ENCODE results near the gene ST3GAL6. TPM values are rescaled to one million over a fixed set of nuclear protein-coding genes. Genes with fewer than 3 reads are reported as not detected.
A peak's percentile ranks its signal among the peaks of the same experiment; 100 is the strongest.

ST3GAL6 gene
- total and polyA plus RNA-seq, 8 donors, result 5.8 to 129 (median 13.6) TPM; not detected in 1

DNA sequence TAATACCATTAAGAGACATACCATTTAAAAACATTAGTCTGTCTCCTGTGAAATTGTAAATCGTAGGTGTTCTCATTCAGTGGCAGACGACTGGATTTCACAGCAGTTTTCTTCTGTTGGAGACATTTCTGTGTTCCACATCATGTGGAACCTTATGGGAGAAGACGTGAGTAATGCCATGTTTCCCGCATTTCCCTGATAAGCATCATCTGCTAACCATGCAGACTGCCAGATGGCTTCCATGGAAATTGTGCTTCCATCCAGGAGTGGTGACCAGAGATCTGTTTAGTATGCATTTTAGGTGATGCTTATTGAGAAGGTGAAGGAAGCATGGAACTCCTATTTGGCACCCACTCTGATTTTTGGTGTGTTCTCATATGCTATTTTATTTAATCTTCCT lies 28.4 kb upstream of the ST3GAL6 start:
- Histone ChIP-seq H3K36me3 (no peaks in the 10 kb centered on the region), H3K4me3 (peak overlapping the region in 2 of 4 donors; percentile 64 to 90), H3K27me3 (peaks cover 0 to 30% (median 5%) of the 10 kb centered on the region in 3 donors), H3K4me1 (peaks cover 10 to 51% (median 34%) of the 10 kb centered on the region in 4 donors), H3K27ac (no peak overlapping the region), H3K9me3 (no peaks in the 10 kb centered on the region)
- no peak for TF ChIP-seq POLR2AphosphoS5 (IDR thresholded peaks at IDR 0.05)
- no peak for TF ChIP-seq EP300 (IDR thresholded peaks at IDR 0.05)
- TF ChIP-seq, protein P1, sequence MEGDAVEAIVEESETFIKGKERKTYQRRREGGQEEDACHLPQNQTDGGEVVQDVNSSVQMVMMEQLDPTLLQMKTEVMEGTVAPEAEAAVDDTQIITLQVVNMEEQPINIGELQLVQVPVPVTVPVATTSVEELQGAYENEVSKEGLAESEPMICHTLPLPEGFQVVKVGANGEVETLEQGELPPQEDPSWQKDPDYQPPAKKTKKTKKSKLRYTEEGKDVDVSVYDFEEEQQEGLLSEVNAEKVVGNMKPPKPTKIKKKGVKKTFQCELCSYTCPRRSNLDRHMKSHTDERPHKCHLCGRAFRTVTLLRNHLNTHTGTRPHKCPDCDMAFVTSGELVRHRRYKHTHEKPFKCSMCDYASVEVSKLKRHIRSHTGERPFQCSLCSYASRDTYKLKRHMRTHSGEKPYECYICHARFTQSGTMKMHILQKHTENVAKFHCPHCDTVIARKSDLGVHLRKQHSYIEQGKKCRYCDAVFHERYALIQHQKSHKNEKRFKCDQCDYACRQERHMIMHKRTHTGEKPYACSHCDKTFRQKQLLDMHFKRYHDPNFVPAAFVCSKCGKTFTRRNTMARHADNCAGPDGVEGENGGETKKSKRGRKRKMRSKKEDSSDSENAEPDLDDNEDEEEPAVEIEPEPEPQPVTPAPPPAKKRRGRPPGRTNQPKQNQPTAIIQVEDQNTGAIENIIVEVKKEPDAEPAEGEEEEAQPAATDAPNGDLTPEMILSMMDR (IDR thresholded peaks at IDR 0.05), result no peak
- peak in 1 of 2 donors; percentile 34 for DNase-seq
- intact Hi-C loops (cut with DNase I; ENCODE audit: low total_unique reads), result no loop called here
- 40 to 79% (median 64%) methylated on average over 4 of the region's 4 CpGs for WGBS, 5 donors

DNA sequence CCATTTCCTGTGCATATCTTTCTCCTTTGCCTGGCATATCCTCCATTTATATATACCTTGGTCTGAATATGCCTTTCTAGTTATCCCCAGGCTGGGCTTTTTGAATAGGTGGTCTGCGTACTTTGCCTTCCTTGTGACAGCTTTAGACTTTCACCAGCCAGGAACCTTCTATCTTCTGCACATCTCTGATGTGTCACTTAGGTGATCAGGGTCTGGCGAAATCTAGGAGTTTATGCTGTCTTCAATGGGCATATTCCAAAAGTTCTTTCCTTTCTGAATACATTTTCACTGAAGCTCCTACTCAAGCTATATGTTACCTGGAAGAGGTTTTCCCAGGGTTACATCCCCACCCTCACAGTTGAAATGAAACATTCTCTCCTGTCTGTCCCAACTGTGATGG lies 27.8 kb upstream of the ST3GAL6 start:
- no peak for TF ChIP-seq EP300 (IDR thresholded peaks at IDR 0.05)
- TF ChIP-seq POLR2AphosphoS5 (IDR thresholded peaks at IDR 0.05), result no peak
- TF ChIP-seq, protein P1 (IDR thresholded peaks at IDR 0.05), result no peak
- TF ChIP-seq POLR2A (IDR thresholded peaks at IDR 0.05), result no peak
- H3K9me3 ChIP-seq, result no peaks in the 10 kb centered on the region
- H3K27ac ChIP-seq, result no peak overlapping the region
- no peak for DNase-seq
- no peak overlapping the region for H3K4me3 ChIP-seq
- intact Hi-C loops (cut with DNase I; ENCODE audit: low total_unique reads), result no loop called here
- no peaks in the 10 kb centered on the region for H3K36me3 ChIP-seq
- peaks cover 10 to 57% (median 34%) of the 10 kb centered on the region in 4 donors for H3K4me1 ChIP-seq
- 86 to 94% (median 93%) methylated on average over 2 of the region's 2 CpGs for WGBS, 5 donors
- H3K27me3 ChIP-seq, result peaks cover 0 to 30% (median 5%) of the 10 kb centered on the region in 3 donors

DNA sequence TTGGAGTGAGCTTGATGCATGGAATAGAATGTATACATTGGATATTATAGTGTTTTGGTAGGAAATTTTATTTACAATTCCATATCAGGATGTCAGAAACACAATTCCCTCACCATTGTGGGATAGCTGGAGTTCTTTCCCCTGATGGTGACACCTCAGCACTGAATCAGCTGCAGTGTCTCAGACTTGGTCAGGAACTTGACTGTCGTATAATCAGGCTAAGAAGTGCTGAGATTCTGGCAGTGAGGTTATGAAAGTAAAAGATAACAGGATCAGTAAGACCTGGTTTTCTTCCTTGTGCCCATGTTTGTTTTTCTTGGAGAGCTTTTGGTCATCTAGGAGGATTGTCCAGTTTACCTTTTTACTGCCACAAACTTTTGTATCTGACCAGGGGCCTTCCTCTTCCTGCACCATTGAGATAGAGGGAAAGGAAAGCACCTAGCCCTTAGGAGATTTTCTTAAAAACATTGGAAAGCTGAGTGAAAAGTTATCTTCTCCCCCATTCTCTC lies 27.3 kb upstream of the ST3GAL6 start:
- Histone ChIP-seq H3K36me3 (no peaks in the 10 kb centered on the region), H3K9me3 (no peaks in the 10 kb centered on the region), H3K27ac (no peak overlapping the region), H3K4me3 (no peak overlapping the region), H3K4me1 (peaks cover 10 to 59% (median 34%) of the 10 kb centered on the region in 4 donors), H3K27me3 (peaks cover 0 to 30% (median 5%) of the 10 kb centered on the region in 3 donors)
- intact Hi-C loops (cut with DNase I; ENCODE audit: low total_unique reads), result no loop called here
- TF ChIP-seq EP300 (IDR thresholded peaks at IDR 0.05) (no peak), POLR2AphosphoS5 (IDR thresholded peaks at IDR 0.05) (no peak), POLR2A (IDR thresholded peaks at IDR 0.05) (no peak)
- TF ChIP-seq, protein P1 (IDR thresholded peaks at IDR 0.05), result no peak
- WGBS, 5 donors, result 39 to 72% (median 68%) methylated on average over 1 of the region's 1 CpG
- no peak for DNase-seq

DNA sequence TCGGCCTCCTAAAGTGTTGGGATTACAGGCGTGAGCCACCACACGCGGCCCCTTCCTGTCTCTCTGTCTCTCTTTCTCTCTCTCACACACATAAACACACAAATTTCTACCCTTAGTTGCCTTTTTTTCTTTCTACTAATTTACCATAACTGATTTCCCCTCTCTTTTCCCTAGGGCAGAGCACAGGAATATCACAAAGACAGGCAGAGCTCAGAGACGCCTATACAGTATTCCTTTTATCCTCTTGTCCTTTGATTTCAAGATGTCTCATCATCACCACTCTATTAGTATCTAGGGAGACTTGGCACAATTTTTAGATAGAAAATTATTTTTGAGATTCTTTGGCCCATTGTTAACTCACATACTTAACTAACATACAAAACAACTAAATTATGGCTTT lies 25.8 kb upstream of the ST3GAL6 start:
- H3K27me3 ChIP-seq, result peaks cover 0 to 27% (median 5%) of the 10 kb centered on the region in 3 donors
- H3K9me3 ChIP-seq, result no peaks in the 10 kb centered on the region
- peaks cover 18 to 68% (median 34%) of the 10 kb centered on the region in 4 donors for H3K4me1 ChIP-seq
- TF ChIP-seq EP300 (IDR thresholded peaks at IDR 0.05) (no peak), POLR2AphosphoS5 (IDR thresholded peaks at IDR 0.05) (no peak), POLR2A (IDR thresholded peaks at IDR 0.05) (no peak)
- TF ChIP-seq, protein P1 (IDR thresholded peaks at IDR 0.05), result no peak
- intact Hi-C loops (cut with DNase I; ENCODE audit: low total_unique reads), result no loop called here
- no peak overlapping the region for H3K4me3 ChIP-seq
- WGBS, 5 donors, result 90 to 95% (median 92%) methylated on average over 5 of the region's 5 CpGs
- H3K36me3 ChIP-seq, result no peaks in the 10 kb centered on the region
- no peak overlapping the region for H3K27ac ChIP-seq
- no peak for DNase-seq
